Measurements from ENCODE around the gene HDGFL1. TPM values are rescaled to one million over a fixed set of nuclear protein-coding genes. Genes with fewer than 3 reads are reported as not detected.

HDGFL1 gene
- not detected in 2 replicates for total RNA-seq

DNA sequence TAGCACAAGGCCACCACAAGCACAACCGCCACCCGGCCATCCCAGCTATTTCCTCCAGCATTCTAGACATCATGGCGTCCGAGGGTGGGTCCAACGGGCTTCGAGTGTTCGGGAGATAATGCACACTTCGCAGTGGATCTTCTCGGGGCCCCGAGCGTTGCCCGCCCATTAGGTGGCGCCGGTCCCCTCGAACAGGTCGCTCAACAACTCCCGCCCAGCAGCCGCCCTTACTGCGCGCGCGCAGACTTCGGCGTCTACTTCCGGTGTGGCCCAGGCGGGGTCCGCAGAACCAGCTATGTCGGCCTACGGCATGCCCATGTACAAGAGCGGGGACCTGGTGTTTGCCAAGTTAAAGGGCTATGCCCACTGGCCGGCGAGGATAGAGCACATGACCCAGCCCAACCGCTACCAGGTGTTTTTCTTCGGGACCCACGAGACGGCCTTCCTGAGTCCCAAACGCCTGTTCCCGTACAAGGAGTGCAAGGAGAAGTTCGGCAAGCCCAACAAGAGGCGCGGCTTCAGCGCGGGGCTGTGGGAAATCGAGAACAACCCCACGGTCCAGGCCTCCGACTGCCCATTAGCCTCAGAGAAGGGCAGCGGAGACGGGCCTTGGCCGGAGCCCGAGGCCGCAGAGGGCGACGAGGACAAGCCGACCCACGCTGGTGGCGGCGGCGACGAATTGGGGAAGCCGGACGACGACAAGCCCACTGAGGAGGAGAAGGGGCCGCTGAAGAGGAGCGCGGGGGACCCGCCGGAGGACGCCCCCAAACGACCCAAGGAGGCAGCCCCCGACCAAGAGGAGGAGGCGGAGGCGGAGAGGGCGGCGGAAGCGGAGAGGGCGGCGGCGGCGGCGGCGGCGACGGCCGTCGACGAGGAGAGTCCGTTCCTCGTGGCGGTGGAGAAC lies at the start of gene HDGFL1:
Gene HDGFL1 (plus strand): TSS at position 286 of the 904 bp plus-strand sequence. CDS start 10 bp downstream, at position 296.

Data from endothelial cell of coronary artery (primary cell).